Peyer's patch (tissue), 4 donors: ENCODE results near the gene AGPS.

Source experiments
- CTCF ChIP-seq, 6 experiments: fragments of 450-650 bp in 4 of 6; fragments of 200-600 bp in 2 of 6; sonication (generic) in 1 of 6; IDR thresholded peaks; one replicate each; pipeline ENCODE4 v1.5.1; 2017 to 2019; ENCODE audit warnings: antibody characterized with exemption in 6 of 6, mild to moderate bottlenecking in 3 of 6, moderate library complexity in 1 of 6
- POLR2A ChIP-seq, 2 donors: fragments of 450-650 bp; IDR thresholded peaks; one replicate each; pipeline ENCODE4 v1.5.1; 2017; ENCODE audit warnings: antibody characterized with exemption in 2 of 2, mild to moderate bottlenecking in 2 of 2, moderate library complexity in 2 of 2

GRCh38 chr2:177430411-177430810 lies 37.8 kb downstream of the AGPS start:
- no peak for TF ChIP-seq POLR2A (IDR thresholded peaks at IDR 0.05)
- no peak for TF ChIP-seq CTCF (IDR thresholded peaks at IDR 0.05)
